ENCODE results near the gene PROCR.

- TF ChIP-seq, protein P1, sequence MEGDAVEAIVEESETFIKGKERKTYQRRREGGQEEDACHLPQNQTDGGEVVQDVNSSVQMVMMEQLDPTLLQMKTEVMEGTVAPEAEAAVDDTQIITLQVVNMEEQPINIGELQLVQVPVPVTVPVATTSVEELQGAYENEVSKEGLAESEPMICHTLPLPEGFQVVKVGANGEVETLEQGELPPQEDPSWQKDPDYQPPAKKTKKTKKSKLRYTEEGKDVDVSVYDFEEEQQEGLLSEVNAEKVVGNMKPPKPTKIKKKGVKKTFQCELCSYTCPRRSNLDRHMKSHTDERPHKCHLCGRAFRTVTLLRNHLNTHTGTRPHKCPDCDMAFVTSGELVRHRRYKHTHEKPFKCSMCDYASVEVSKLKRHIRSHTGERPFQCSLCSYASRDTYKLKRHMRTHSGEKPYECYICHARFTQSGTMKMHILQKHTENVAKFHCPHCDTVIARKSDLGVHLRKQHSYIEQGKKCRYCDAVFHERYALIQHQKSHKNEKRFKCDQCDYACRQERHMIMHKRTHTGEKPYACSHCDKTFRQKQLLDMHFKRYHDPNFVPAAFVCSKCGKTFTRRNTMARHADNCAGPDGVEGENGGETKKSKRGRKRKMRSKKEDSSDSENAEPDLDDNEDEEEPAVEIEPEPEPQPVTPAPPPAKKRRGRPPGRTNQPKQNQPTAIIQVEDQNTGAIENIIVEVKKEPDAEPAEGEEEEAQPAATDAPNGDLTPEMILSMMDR (IDR thresholded peaks at IDR 0.05 in 2 of 3, conservative IDR thresholded peaks at IDR 0.05 in 1 of 3; ENCODE audit: insufficient read depth in 2 of 3, low read depth in 1 of 3, low read length in 3 of 3): no peak
- no peak for TF ChIP-seq TAF1 (IDR thresholded peaks at IDR 0.05; ENCODE audit: control insufficient read depth, extremely low read depth, insufficient read depth, low read length, severe bottlenecking)
- no peak for TF ChIP-seq NR1H2 (CRISPR knock-in tag; IDR thresholded peaks at IDR 0.05)
- no peak for TF ChIP-seq MLLT1 (IDR thresholded peaks at IDR 0.05)
- no peak for TF ChIP-seq SNIP1 (IDR thresholded peaks at IDR 0.05; ENCODE audit: low read depth)
- TF ChIP-seq BRD4 (IDR thresholded peaks at IDR 0.05): no peak
- TF ChIP-seq, protein P2, sequence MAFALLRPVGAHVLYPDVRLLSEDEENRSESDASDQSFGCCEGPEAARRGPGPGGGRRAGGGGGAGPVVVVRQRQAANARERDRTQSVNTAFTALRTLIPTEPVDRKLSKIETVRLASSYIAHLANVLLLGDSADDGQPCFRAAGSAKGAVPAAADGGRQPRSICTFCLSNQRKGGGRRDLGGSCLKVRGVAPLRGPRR (CRISPR knock-in tag; IDR thresholded peaks at IDR 0.05): no peak
These were observed 8.4 kb downstream of the PROCR start for GRCh38 chr20:35180266-35180665.
